Inflammatory macrophage treated with lipopolysaccharide for 4 hours (primary cell): ENCODE results near the gene CIBAR2.

Experiments used
- DNase-seq: peaks from one replicate; pipeline ENCODE4 v3.0.0-alpha.2; 2020

CIBAR2 gene

DNA sequence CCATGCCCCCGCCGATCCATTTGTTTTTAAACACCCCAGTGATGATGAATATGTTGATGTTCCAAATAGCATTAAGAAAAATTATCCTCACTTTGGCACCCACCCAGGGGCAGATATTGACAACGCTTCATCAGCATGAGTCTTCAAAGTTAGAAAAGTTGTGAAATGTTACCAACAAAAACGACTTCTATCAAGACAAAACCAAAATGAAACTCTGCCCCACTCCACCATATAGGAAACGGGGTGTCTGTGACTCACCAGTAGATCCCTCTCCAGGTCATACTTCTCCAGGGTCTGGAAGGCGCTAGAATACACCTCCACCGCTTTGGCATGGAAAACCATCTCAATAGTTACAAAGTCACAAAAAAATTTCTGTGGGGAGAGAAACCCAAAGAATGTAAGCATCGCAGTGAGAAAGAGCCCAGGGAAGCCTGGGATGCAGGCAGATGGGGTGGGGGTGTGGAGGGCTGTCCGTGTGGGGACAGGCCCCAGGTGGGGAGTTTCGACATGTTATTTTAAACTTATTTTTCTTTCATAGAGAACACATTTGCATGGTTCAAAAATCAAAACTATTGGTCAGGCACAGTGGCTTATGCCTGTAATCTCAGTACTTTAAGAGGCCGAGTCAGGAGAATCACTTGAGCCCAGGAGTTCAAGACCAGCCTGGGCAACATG lies 10.2 kb downstream of the CIBAR2 start:
- peak; percentile 56 for DNase-seq

DNA sequence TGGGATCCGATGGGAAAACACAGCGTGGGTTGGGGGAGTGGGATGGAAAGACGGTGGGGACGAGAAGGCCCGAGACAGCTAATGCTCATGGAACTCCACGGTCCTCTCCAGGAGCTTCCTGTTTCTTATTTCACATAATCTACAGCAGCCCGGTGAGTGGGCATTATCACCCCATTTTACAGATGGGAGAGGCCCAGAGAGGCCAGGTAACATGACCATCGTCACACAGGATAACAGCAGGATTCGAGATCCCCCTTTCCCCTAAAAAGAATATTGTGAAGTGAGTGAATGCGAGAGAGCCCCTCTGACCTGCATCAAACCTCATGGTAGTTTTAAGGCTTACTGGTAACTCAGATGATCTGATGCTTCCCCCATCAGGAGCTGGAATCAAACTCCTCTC lies 12.0 kb downstream of the CIBAR2 start:
- DNase-seq, result no peak

DNA sequence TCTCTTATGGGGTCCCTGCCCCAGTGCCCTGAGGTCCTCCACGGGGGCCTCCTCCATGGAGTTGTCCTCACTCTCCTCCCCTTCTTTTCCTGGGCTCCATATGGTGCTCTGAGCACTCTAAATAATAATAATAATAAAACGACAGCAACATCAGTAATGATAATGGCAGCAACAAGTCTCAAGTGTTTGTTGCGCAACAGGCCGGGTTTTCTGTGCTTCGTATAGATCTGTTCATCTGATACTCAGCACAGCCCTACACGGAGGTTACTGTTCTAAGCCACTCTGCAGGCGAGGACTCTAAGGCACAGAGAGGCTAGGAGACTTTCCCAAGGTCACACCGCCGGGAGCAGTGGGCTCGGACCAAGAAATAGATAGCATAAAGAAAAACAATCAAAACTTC lies 13.7 kb downstream of the CIBAR2 start:
- DNase-seq, result no peak

DNA sequence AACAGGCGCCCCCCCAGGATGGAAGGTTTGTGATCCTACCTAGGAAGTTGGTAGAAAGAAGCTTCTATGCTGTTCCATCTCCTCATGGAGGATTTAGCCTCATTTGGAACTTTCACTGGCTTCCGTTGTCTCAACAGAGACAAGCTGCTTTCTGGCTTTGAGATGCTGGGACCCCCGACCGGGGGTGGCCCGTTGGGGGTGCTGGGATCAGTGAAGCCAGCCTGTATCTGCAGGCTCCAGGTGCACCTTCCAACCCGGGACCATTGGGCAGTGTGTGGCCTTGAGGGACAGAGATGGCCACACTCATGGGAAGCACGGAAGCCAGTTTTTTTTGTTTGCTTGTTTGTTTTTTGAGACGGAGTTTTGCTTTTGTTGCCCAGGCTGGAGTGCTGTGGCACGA lies 15.4 kb downstream of the CIBAR2 start:
- DNase-seq, result no peak

DNA sequence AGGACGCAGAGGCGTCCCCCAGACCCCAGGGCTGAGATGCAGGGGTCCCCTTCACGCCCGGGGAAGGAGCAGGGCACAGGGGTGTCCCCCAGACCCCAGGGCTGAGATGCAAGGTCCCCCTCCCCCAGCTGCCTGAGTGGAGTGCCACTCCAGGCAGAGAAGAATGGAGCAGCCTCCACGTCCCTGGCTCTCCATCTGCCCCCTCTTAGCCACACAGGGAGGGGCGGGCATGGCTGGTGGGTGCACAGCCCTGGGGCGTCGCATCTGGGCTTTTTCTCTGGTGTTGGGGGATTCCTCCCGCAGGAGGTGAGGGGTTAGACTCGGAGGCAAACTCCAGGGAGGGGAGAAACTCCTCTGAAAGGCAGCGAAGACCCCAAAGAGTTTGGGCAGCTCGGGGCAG lies 17.5 kb downstream of the CIBAR2 start:
- DNase-seq, result no peak

DNA sequence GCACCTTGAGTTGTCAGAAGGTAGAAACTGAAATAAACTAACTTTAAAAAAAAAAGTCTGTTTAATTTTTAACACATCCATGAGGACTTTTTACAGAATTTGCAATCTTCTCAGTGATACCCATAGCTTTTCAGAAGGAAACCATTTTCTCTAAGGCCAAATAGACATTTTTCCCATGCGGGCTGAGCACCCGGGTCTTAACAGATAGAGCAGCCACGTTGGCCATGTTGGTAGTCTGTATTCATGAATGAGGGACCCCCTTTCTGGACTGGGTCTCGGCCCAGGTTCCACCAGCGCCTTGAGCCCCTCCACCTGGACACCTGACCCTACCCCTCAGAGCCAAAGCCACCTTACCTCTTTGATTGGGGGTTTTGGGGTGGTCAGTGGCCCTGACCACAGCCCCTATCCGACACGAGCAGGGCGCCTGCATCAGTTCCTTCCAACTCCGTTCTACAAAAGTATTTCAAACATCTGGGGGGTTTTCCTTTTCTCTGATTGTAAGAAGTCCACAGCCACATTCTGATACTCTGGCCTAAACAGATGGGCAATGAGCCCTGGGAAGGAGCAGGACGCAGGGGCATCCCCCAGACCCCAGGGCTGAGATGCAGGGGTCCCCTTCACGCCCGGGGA lies 18.0 kb downstream of the CIBAR2 start:
- DNase-seq, result no peak

DNA sequence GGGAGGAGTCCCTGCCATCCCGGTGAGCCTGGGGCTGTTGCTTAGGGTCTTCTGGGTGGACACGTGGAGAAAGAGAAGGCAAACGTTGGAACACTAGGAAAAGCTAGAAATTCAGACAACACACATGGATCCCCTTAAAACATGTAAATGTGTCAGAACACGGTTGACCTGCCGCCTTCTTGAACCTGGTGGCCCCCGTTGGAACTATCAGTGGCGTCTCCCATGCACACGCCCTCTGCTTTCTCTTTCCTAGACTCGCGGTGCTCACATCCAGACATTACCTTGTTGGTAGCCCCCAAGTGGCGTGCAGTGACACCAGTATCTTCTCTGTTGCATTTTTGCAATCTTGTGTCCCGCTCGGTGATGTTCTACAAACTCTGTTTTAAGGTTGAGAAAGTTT lies 18.6 kb downstream of the CIBAR2 start:
- DNase-seq, result no peak

DNA sequence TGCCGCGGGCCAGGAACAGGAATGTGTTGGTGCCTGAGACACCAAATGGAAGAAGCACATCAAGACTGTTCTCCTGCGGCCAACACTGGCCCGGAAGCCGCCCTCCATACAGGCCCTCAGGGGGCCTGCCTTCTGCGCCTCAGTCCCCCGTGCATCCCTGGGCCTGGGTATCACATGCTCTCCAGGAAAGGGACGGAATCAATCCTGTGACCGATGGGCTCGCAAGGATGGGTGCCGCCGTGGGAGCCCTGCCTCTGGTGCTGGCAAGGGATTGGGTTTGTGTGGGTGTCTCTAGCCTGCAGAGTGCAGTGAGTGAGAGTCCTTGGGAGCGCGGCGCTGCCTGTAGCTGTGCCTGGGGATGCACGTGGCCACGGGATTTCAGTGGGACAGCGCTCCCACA lies 19.4 kb downstream of the CIBAR2 start:
- DNase-seq, result no peak

DNA sequence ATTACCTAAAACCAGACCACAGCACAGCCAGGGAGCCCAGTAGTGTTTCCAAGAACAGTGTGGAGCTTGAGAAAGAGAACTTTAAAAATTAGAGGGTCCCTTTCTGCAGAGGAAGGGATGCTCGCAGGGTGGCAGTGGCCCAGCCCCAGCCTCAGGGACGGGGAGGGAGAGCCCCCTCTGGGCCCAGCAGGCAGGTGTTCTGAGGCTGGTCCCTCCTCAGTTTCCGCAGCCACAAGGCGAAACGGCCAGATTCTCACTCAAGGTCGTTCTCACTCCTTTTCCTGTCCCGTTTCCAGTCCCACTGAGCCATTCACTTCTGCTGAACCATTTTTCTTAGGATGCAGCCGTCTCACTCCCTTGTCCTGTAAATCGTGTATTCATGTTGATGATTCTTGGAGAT lies 20.0 kb downstream of the CIBAR2 start:
- no peak for DNase-seq

DNA sequence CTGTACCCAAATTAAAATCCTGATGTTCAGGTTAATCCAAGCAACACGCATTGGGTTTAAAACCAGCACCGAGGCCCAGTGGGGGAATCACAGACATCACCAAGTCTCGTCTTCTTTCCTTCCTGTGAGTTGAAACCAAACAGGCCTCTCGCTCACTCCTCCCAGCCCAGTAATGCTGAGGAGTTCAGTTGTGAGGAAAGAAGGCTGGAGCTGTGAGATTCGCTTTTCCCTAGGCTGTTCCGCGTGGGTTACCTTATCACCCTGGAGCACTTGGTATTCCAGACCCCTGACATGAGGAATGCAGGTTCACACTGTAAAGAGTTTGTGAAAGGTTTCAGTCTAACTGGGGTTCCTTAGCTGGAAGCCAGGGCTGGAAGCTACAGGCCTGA lies 20.8 kb downstream of the CIBAR2 start:
- DNase-seq, result no peak

DNA sequence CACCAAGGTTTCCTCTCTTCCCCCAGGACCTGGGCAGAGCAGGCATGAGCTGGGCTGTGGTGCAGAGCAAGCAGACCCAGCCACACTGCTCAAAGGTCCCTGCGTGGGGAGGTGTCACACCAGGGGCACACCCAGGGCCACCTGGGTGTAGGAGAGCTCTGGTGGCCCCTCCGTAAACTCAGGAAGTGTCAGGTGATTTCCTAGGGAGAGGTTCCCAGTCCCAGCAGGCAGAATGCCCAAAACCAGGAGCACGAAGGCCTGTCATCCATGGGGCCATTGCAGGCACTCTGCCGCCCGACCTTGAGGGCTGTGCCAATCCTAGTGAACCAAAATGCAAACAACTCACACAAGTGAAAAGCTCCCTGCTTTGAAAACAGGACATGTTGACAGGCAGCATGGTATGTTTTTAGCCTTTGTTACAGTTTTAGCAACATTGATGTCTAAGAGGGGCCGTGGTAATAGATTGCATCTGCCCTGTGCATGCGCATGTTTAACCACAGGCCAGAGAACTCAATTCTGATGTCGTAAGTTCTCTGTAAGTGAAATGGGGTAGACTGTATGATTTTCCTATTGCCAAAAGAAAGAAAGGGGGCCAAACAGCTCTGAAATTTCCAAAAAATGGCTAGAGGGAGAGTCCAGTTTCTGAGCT lies 21.3 kb downstream of the CIBAR2 start:
- peak; percentile 9 for DNase-seq

DNA sequence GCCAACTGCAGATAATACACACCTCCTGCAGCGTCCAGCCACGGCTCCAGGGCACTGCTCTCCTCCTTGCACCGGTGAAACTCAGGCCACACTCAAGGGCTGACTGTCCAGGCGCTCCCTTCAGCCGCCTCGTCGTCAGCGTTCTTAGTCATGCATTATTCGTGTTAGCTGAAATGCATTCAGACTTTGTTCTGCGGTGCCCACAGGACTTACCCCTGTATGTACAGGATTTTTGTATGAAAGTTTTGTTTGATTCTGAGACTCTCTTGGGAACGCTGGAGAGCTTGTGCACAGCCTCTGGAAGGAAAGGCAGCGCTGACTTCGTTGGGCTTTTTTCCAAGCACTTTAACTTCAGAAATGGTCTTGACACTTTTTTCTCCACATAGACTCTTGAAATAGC lies 22.1 kb downstream of the CIBAR2 start:
- no peak for DNase-seq

DNA sequence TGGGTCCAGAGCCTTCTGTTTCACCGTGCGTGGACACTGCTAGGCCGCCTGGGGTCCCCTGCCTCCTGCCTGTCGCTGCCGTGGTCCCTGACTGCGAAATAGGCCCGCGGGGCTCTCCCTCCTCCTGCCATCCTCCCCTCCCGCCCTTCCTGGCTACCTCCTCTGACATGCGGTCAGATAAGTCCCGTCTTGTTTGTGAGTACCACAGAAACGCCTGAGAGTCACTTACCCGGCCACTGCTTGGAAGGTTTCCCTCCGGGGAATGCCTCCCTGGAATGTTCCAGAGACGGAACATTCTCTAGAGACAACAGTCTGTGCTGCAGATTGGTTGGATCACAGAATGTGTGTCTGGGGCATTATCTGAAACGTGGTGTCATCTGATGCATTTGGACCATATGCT lies 22.7 kb downstream of the CIBAR2 start:
- no peak for DNase-seq

DNA sequence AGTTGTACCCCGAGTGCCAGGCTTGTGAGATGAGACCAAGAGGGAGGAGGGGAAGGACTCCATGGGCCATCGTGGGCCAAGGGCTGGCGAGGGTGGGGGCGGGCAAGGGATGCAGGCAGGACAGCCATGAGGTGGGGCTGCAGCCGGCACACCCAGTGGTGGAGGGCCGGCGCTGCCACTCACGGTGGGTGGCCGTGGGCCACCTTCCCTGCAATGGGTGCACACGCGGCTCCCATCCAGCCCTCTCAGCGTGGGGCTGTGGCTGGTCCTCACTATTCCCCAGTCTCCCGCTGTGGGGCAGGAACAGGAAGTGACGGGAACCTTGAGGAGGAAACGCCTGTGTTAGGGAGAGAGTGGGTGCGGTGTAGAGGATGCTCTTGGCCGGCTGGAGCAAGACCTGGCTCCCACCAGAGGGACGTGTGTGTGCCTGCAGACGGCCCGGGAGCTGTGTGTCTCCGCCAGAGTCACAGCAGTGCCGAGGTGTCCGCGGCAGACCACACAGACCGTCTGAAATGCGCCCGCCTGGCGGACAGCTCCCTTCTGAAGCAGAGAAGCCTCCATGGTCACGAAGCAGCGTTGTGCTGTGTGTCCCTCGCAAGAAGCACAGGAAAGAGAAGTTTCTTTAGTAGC lies 23.6 kb downstream of the CIBAR2 start:
- DNase-seq, result no peak

DNA sequence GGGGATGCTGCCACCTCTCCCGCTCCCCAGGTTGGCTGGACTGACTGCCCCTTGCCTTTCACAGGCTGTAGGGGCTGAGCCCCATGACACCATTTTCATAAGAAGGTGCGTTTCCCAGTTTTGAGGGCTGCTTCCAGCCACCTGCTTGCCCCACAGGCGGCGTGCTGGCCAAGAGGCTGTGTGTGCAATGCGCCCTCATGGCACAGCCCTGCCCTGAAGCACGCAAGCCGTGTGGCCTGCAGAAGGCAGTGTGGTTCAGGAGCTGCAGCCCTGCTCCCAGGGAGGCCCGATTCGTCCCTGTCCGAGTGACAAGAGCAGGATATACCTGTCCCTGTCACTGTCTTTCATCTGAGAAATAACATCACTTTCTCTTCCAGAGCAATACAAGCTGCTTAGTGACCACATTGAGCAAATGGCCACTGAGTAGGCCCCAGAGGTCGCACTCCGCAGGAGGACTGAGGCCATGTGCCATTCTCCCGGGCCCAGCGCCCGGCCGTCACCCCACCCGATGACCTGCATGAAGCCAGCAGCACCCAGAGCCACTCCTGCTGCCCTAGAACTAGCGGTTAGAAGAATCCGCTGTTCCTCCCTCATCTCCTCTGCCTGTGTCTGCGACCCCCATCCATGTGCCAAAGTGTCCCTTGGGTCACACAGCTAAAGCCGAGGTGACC lies 24.2 kb downstream of the CIBAR2 start:
- no peak for DNase-seq

DNA sequence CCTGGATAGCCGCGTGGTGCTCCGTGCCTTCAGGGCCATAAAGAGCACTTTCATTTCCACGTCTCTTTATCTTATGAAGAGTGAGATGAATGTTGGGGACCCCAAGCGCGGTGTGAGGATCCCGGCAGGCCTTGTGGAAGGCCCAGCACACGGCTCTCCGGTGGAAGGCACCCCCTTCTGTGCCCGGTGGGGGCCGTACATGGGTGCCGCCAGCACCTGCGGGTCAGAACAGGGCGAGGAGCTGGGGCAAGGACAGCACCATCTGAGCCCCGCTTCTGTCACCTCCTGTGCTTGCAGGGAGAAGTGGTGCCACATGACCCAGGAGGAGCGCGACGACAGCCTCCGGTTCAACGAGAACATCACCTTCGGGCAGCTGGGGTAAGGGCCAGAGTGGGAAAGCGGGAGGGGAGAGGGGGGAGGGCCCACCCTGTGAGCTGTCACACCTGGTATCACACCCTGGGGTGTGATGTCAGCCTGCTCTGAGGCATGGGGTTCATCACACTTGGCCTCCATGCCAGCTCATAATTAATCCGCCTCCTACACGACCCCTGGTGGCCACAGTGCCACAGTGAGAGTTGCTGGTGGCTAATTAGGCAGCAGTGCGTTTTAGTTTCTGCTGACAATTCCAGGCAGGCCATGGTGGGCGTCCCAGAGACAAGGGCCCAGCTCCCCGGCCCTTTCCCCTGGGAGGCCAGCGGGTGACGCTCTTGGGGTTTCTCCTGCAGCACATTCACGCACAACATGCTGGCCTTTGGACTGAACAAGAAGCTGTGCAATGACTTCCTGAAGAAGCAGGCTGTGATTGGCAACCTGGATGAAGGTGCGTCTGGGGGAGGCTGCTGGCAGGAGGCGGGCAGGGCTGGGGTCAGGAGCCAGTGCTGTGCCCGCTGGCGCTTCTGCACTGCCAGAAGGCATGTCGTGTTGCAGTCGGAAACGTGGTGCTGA lies 25.7 kb downstream of the CIBAR2 start:
- DNase-seq, result peak; percentile 71

DNA sequence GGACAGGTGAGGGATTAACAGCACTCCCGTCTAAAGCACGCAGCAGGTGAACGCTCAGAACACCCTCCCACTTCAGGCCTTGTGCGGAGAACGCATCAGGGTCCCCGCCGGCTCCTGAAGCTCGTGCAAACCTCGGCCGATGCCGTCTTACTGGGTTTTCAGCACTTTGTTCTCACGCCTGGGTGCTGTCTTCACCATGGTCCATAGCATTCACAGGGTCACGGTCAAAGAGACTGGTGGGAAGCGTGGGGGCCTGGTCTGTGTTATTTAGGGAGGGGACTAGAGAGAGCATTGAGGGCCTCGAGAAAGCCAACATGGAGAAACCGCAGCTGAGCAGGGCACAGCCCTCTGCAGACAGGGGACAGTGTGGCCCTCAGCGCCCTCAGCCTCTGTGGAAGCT lies 26.6 kb downstream of the CIBAR2 start:
- DNase-seq, result no peak

DNA sequence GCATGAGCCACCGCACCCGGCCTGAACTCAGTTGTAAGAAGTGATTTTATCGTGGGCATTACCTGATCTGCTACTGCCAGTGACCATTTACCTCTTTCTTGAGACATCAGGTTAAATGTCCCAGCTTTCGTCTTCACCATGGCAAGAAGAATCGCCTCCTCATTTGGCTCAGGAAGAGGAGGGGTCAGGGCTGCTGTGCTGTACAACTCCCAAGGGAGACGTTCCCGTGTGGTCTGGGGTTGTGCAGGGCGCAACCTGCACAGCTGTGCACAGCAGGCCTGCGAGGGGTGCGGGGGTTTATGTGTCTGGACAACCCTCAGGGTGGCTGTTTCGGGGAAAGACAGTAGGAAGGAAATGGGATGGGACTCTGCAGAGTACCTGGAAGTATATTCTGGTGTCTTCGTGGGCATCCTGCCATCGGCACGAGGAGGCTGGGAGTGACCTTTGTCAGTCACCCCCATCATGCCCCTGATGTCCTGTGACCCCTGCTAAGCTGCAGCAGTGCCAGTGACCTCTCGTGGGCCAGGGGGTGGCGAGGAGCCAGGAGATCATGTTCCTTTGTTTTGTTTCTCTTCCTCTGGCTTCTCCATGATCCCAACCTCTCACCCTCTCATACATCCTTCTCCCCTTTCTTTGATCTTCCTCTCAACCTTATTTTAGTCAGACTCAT lies 27.3 kb downstream of the CIBAR2 start:
- no peak for DNase-seq

DNA sequence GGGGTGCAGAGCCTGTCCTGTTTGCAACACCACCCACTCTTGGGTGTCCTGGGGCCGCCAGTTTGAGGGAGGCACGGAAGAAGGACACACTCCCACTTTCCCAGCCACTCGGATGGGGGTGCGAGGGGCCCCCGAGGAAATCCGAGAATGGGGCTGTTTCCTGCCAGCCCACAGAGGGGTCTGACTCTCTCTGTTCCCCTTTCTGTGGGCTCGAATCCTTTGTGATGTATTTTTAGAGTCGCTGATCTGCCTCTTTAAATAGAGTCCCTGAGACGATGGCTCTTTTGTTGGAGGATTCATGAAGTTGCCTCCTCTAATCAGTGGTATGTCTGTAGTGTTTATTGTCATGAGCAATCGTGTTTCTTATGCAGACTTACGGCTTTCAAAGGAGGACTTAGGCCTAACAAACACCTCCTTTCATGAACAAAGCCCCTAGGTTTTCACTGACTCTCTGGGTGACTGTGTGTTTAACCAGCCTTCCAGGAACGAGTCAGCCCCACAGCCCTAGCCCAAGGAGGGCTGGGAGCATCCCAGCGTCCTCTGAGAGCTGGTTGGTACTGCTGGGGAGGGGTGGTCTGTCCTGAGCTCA lies 29.1 kb downstream of the CIBAR2 start:
- DNase-seq, result no peak

DNA sequence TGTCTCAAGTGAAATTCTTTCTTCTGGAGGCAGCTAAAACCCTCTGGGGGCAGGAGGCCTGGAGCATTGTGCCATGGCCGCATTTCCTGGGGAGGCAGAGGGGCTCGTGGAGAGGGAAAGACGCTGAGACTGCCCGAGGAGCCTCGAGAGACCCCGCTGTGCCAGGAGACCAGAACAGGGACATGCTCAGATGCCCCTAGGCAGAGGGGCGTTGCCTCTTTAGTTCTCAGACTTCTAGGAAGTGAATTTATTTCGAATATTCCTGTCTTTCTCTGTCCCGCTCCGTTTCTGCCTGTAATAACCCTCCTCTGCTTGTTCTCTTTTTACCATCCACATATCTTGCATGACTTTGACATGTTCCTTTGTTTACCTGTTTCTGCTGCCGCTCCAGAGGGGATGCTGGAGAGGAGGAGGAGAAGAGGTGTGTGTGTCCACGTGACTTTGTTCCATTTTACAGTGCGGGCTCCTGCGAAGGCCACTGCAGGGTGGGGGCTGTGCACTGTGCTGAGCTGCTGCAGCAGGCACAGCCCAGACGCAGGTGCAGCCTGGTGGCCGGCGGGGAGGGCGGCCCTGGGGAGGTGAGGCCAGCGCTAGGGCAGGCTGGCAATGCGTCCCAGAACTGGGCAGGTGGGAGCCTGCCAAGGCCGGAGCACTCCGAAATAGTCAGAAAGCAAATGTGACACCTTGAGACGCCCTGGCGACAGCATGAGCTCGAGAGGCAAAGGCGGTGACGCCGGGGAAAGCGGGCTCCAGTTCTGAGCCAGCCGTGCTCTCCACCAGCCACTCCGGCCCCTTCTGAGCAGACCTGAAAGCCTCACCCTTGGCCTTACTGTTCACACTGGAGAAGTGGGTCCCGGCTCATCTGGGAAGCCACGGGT lies 29.9 kb downstream of the CIBAR2 start:
- DNase-seq, result no peak
